ENCODE results near the gene DDX51.

Gene DDX51

DNA sequence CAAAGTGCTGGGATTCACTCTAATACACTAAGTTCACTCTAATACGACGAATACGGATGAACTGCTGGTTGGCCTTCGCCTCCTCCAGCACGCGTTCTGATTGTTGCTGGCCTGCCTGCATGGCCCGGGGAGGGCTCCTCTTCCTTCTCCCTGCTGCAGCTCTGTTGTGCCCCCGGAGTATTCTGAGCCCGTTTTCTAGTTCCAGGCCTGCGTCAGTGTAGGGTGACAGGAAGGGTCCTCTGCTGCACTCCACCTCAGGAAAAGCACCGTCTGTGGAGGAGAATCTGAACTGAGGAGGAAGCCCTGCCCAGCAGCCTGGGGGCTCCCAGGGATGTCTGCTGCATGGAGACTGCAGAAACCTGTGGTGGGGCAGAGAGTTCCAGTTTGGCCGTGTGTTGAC, 44.4 kb downstream of the DDX51 start:
- H3K27me3 Mint-ChIP-seq: no peaks in the 10 kb centered on the region
- ATAC-seq: no peak
- H3K4me3 Mint-ChIP-seq: no peak overlapping the region
- no peak for DNase-seq
- H3K4me1 Mint-ChIP-seq: peaks cover 10% of the 10 kb centered on the region
- peaks cover 34% of the 10 kb centered on the region for H3K36me3 Mint-ChIP-seq (ENCODE audit: low read depth)
- H3K9me3 Mint-ChIP-seq: peaks cover 12% of the 10 kb centered on the region
- H3K27ac Mint-ChIP-seq: no peak overlapping the region

DNA sequence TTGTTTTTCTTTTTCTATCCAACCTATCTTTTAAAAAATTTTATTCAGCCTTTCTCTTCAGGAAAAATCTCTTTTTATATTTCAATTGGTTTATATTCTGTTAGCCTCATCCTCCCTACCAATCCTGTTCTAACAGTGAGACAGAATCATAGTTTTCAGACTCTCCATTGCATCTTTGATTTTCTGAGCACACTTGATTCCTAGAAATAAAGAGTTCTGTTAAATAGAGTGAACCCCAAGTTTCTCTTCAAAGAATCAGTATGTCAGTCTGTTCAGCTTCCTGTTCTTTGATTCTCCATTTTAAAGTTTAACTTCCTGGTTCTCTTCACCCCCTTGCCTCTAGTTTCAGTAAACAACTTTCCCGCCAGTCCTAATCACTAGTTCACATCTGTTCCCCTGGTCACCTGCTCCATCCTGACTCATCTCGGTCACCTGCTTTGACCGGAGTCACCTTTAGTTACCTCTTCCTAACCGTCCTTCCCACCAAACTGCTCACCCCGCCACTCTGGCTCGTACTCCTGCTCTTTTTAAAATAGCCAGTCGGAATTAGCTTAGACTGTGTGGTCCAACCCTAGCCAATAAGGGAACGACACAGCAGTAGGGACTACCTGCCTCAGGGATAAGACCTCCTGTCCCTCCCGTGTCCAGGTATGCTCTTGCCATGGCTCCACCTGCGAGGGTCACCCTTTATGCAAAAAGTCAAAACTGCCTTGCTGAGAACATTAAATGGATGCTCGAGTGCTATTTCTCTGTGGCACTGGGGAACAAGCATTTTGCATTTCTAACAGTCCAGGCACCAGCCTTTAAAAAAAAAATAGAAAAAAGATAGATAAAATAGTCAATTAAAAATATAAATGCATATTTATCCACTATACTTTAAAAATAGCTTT, 48.4 kb downstream of the DDX51 start:
- H3K36me3 Mint-ChIP-seq (ENCODE audit: low read depth): peaks cover 46% of the 10 kb centered on the region
- peaks cover 12% of the 10 kb centered on the region for H3K4me1 Mint-ChIP-seq
- H3K27me3 Mint-ChIP-seq: no peaks in the 10 kb centered on the region
- ATAC-seq (no peak), DNase-seq (no peak)
- H3K9me3 Mint-ChIP-seq: peaks cover 12% of the 10 kb centered on the region
- peak overlapping the region; percentile 7 for H3K27ac Mint-ChIP-seq
- H3K4me3 Mint-ChIP-seq: no peak overlapping the region

DNA sequence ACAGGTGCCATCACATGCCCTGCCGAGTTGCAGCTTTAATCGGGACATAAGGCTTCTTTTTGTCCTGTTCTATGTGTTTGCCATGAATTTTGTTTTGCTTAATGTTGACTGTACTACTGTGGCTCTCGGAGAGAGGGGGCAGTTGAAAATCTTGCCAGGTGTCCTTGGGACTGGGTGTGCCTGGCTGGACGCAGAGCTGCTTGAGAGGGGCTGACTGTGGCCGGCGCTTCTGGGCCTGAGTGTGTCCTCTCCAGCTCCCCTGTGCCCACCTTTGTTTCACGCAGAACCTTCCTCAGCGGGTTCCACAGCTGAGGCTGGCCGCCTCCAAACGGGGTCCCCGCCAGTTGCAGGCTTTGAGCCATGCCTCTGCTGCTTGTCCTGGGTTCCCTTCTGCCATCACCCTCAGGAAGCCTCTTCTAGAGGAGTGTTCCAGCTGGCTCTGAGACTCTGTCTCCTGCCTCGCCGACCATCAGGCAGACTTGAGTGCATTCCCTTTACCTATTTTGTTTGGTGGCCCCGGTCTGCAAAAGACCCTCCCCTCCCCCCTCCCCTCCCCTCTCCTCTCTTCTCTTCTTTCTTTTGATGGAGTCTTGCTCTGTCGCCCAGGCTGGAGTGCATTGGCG, 49.7 kb downstream of the DDX51 start:
- ATAC-seq: peak; percentile 20
- H3K9me3 Mint-ChIP-seq: peaks cover 12% of the 10 kb centered on the region
- H3K36me3 Mint-ChIP-seq (ENCODE audit: low read depth): peaks cover 55% of the 10 kb centered on the region
- no peak overlapping the region for H3K4me3 Mint-ChIP-seq
- H3K4me1 Mint-ChIP-seq: peaks cover 18% of the 10 kb centered on the region
- H3K27me3 Mint-ChIP-seq: no peaks in the 10 kb centered on the region
- no peak for DNase-seq
- H3K27ac Mint-ChIP-seq: no peak overlapping the region

DNA sequence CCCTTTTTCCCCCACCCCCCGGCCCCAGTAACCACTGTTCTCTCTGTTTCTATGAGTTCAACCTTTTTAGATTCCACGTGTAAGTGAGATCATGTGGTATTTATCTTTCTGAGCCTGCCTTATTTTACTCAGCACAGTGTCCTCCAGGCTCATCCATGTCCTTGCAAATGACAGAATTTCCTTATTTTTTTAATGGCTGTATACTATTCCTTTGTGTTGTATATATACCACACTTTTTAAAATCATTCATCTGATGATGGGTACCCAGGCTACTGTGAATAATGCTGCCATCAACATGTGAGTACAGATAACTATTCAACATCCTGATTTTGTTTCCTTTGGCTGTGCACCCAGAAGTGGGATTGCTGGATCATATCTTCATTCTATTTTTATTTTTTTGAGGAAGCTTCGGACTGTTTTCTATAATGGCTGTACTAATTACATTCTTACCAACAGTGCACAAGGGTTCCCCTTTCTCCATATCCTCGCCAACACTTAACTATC, 54.7 kb downstream of the DDX51 start:
- H3K36me3 Mint-ChIP-seq (ENCODE audit: low read depth): peaks cover 45% of the 10 kb centered on the region
- no peak overlapping the region for H3K27ac Mint-ChIP-seq
- no peak overlapping the region for H3K4me3 Mint-ChIP-seq
- peaks cover 30% of the 10 kb centered on the region for H3K4me1 Mint-ChIP-seq
- no peaks in the 10 kb centered on the region for H3K27me3 Mint-ChIP-seq
- ATAC-seq (no peak), DNase-seq (no peak)
- H3K9me3 Mint-ChIP-seq: no peaks in the 10 kb centered on the region

Measured in activated naive CD8-positive, alpha-beta T cell treated with anti-CD3 and anti-CD28 coated beads, Interleukin-2, amount 50 U/mL, for 24 hours (primary cell).